GM12878 (cell line): Measurements from ENCODE around the gene RSPRY1. TPM values are rescaled to one million over a fixed set of nuclear protein-coding genes. Genes with fewer than 3 reads are reported as not detected.

Experiments used
- ATAC-seq: fragments of 200-7000 bp; cut with Tn5 transposase; 3 replicates; pipeline ENCODE4 v1.9.1; 2020; ENCODE audit warnings: mild to moderate bottlenecking, moderate library complexity
- BruUV-seq: library from RNA; stranded (reverse); fragments of 400-500 nt; replicated peaks from 2 replicates; lab custom pipeline; 2021; lab: Mats Ljungman, UMichigan
- CTCF ChIA-PET: fragments of 300-600 bp; sonication (Branson Sonifier 250); formaldehyde crosslinking; extraction: SDS; loops from one replicate; lab custom pipeline; 2021; ENCODE audit warnings: inconsistent platforms; lab: Yijun Ruan, JAX
- POLR2A ChIA-PET: fragments of 350-600 bp; formaldehyde crosslinking; extraction: SDS; loops from one replicate; lab custom pipeline; 2021; ENCODE audit warnings: inconsistent platforms; lab: Charles Lee
- RAD21 ChIA-PET: fragments of 300-600 bp; sonication (Branson Sonifier 250); formaldehyde crosslinking; loops from one replicate; lab custom pipeline; 2023; ENCODE audit warnings: antibody characterized with exemption; ENCODE audit not compliant: unreplicated experiment; lab: Charles Lee
- SMC1A ChIA-PET: fragments of 300-600 bp; sonication (Branson Sonifier 250); formaldehyde crosslinking; loops from one replicate; lab custom pipeline; 2023; ENCODE audit not compliant: unreplicated experiment, uncharacterized antibody; lab: Charles Lee
- DNase-seq: peaks from one replicate; pipeline ENCODE4 v3.0.0-alpha.2; 2011; ENCODE audit warnings: low read depth, low spot score
- FAIRE-seq: peaks from 3 replicates; lab custom pipeline; 2011; peaks lifted over from hg19 to GRCh38; lab: Jason Lieb, UNC
- H2AFZ ChIP-seq: 2 replicates; pipeline ENCODE4 v1.6.0; 2011; ENCODE audit warnings: low read depth, low read length, control low read depth; ENCODE audit not compliant: control insufficient read depth
- H3K27ac ChIP-seq: 2 replicates; pipeline ENCODE4 v1.5.1; 2011; ENCODE audit warnings: control low read depth; ENCODE audit not compliant: control insufficient read depth, insufficient read depth
- H3K27me3 ChIP-seq, 2 experiments: replicated peaks in 1 of 2; 2 replicates each; pipeline versions ENCODE4 v1.6.0 to v1.6.1; 2011; ENCODE audit warnings: low read length in 1 of 2; ENCODE audit not compliant: control insufficient read depth in 2 of 2, insufficient read depth in 2 of 2
- H3K36me3 ChIP-seq, 2 experiments: 2 replicates each; pipeline ENCODE4 v1.5.1; 2011; ENCODE audit warnings: low read length in 1 of 2; ENCODE audit not compliant: control insufficient read depth in 2 of 2, insufficient read depth in 2 of 2
- H3K4me1 ChIP-seq: 2 replicates; pipeline ENCODE4 v1.6.1; 2011; ENCODE audit warnings: mild to moderate bottlenecking, low read length, moderate library complexity, mixed read lengths; ENCODE audit not compliant: control insufficient read depth, insufficient read depth
- H3K4me2 ChIP-seq: 2 replicates; pipeline ENCODE4 v1.6.0; 2011; ENCODE audit warnings: control low read depth; ENCODE audit not compliant: control insufficient read depth, insufficient read depth
- H3K4me3 ChIP-seq: fragments of 200-600 bp; sonication (generic); 2 replicates; pipeline ENCODE4 v1.5.1; 2016
- H3K79me2 ChIP-seq: 2 replicates; pipeline ENCODE4 v1.6.0; 2011; ENCODE audit warnings: low read length; ENCODE audit not compliant: control insufficient read depth, insufficient read depth
- H3K9ac ChIP-seq: 2 replicates; pipeline ENCODE4 v1.8.0; 2011; ENCODE audit warnings: low read length, control low read depth, mixed read lengths; ENCODE audit not compliant: control insufficient read depth, insufficient read depth
- H3K9me3 ChIP-seq: replicated peaks from 3 replicates; pipeline ENCODE4 v1.5.1; 2011; ENCODE audit warnings: mild to moderate bottlenecking, low read length; ENCODE audit not compliant: control insufficient read depth, insufficient read depth
- H4K20me1 ChIP-seq: 2 replicates; pipeline ENCODE4 v1.6.0; 2011; ENCODE audit not compliant: control insufficient read depth, insufficient read depth
- EED ChIP-seq: sonication (generic); IDR thresholded peaks from 2 replicates; pipeline ENCODE4 v1.6.1; 2016; ENCODE audit warnings: antibody characterized with exemption, low read depth
- IKZF1 ChIP-seq: fragments of 450-650 bp; conservative IDR thresholded peaks from 2 replicates; pipeline ENCODE4 v1.6.1; 2017; ENCODE audit warnings: antibody characterized with exemption, mild to moderate bottlenecking
- IKZF2 ChIP-seq, 2 experiments: fragments of 450-650 bp; IDR thresholded peaks; 2 replicates each; pipeline ENCODE4 v1.6.1; 2017; ENCODE audit warnings: mild to moderate bottlenecking in 2 of 2, moderate library complexity in 2 of 2
- LARP7 ChIP-seq: fragments of 450-650 bp; IDR thresholded peaks from 2 replicates; pipeline ENCODE4 v1.6.1; 2017; ENCODE audit warnings: mild to moderate bottlenecking
- MEF2A ChIP-seq: IDR thresholded peaks from 2 replicates; pipeline ENCODE4 v1.6.1; 2011; ENCODE audit warnings: low read depth, mild to moderate bottlenecking, low read length, moderate library complexity; ENCODE audit not compliant: insufficient read depth
- PKNOX1 ChIP-seq: fragments of 450-650 bp; IDR thresholded peaks from 2 replicates; pipeline ENCODE4 v1.6.1; 2016; ENCODE audit warnings: mild to moderate bottlenecking
- POU2F2 ChIP-seq: IDR thresholded peaks from 3 replicates; pipeline ENCODE4 v1.6.1; 2011; ENCODE audit warnings: low read depth, mild to moderate bottlenecking, low read length, borderline replicate concordance
- RAD21 ChIP-seq: IDR thresholded peaks from 2 replicates; pipeline ENCODE4 v1.6.1; 2011; ENCODE audit warnings: mild to moderate bottlenecking, low read depth, low read length, moderate library complexity; ENCODE audit not compliant: insufficient read depth
- RAD51 ChIP-seq: fragments of 450-650 bp; IDR thresholded peaks from 2 replicates; pipeline ENCODE4 v1.6.1; 2016; ENCODE audit warnings: moderate library complexity, mild to moderate bottlenecking, inconsistent platforms
- RUNX3 ChIP-seq: IDR thresholded peaks from 2 replicates; pipeline ENCODE4 v1.6.1; 2012; ENCODE audit warnings: low read length, inconsistent platforms
- SIX5 ChIP-seq: IDR thresholded peaks from 2 replicates; pipeline ENCODE4 v1.6.1; 2011; ENCODE audit warnings: mild to moderate bottlenecking, low read depth, low read length, moderate library complexity; ENCODE audit not compliant: severe bottlenecking
- SMARCA5 ChIP-seq: fragments of 450-650 bp; IDR thresholded peaks from 2 replicates; pipeline ENCODE4 v1.6.1; 2017; ENCODE audit warnings: mild to moderate bottlenecking
- STAT3 ChIP-seq: IDR thresholded peaks from 2 replicates; pipeline ENCODE4 v1.6.1; 2011; ENCODE audit warnings: low read depth, low read length, improper control_type of control experiment
- WGBS: methylation state at CpG from one replicate; pipeline ENCODE4 v1.1.6; 2016; ENCODE audit warnings: low lambda C conversion rate; ENCODE audit not compliant: insufficient replicate concordance, insufficient coverage; ENCODE audit errors: missing lambda C conversion rate; 5-methylcytosine and 5-hydroxymethylcytosine counted together
- in situ Hi-C: fragments of 300-500 bp; cut with MboI; formaldehyde crosslinking; loops from 9 replicates; pipeline ENCODE4 v1.14.3; 2018; ENCODE audit warnings: mixed read lengths
- intact Hi-C: fragments of 100-400 bp; cut with micrococcal nuclease; formaldehyde crosslinking; loops from one replicate; pipeline ENCODE4 v1.14.2; 2022; ENCODE audit not compliant: unreplicated experiment
- polyA plus RNA-seq, 11 experiments: library from polyadenylated mRNA; depleted of rRNA in 4 of 11; unstranded in 6 of 11; stranded (reverse) in 5 of 11; fragments of >200 nt; fragmentation: Nextera tagmentation in 4 of 11; fragmentation: Illumina TruSeq in 1 of 11; extraction: Ambion mirVana in 4 of 11; extraction: Trizol in 1 of 11; gene quantifications; 1 replicate in 1 of 11; 2 replicates in 10 of 11; pipeline versions ENCODE4 v1.2.1 to v1.2.3, GENCODE V29; 2011 to 2016; ENCODE audit warnings: inconsistent platforms in 2 of 11, missing spikeins in 2 of 11, low read depth in 1 of 11
- total RNA-seq, 4 experiments: library from RNA; depleted of rRNA in 3 of 4; stranded (reverse); fragments of >200 nt in 3 of 4; fragmentation: Illumina TruSeq in 1 of 4; extraction: Trizol in 1 of 4; gene quantifications; 2 replicates each; pipeline versions ENCODE4 v1.2.1 to v1.2.3, GENCODE V29; 2013 to 2021
- TF ChIP-seq, protein P1 (sequence below): fragments of 450-650 bp; IDR thresholded peaks from 2 replicates; pipeline ENCODE4 v1.6.1; 2017; ENCODE audit warnings: antibody characterized with exemption, mild to moderate bottlenecking, moderate library complexity
- TF ChIP-seq, protein P2 (sequence below): IDR thresholded peaks from 2 replicates; pipeline ENCODE4 v1.6.1; 2011; ENCODE audit warnings: low read depth, low read length, improper control_type of control experiment, borderline replicate concordance

Gene RSPRY1
- total and polyA plus RNA-seq, 10 of the 15 experiments (the other 5 are each of a cell fraction or from before 2014, with no cell fraction given): 18.5 to 57.0 (median 41.2) TPM

DNA sequence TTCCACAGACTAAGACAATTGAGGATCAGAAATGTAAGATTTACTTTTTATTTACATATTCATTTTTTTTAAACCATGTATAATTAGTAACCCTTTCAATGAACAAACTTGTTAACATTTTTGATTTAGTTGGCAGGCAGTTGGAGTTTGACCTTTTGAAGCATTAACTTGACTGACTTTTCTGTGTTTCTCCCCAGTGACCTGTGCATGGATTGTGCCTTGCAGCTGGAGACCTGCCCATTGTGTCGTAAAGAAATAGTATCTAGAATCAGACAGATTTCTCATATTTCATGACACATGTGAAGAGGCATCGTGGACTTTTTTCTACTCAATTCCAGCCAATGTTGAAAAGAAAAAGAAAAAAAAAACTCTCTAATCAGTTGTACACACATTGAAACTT lies 52.6 kb downstream of the RSPRY1 start (continued):
- TF ChIP-seq PKNOX1 (no peak), SMARCA5 (no peak), STAT3 (no peak)

GRCh38 chr16:57239107-57239506 lies 53.0 kb downstream of the RSPRY1 start:
- Histone ChIP-seq H3K27ac (peak overlapping the region; percentile 54; the same call in 1 of the 2 replicates), H3K9ac (no peak overlapping the region), H3K4me2 (no peak overlapping the region), H3K27me3 (no peaks in the 10 kb centered on the region), H2AFZ (no peak overlapping the region), H3K4me3 (no peak overlapping the region), H4K20me1 (no peaks in the 10 kb centered on the region), H3K36me3 (peaks cover 0 to 26% of the 10 kb centered on the region in 2 experiments; a peak in 2 of 4 replicates), H3K9me3 (no peaks in the 10 kb centered on the region), H3K4me1 (peaks cover 23% of the 10 kb centered on the region), H3K79me2 (no peaks in the 10 kb centered on the region)
- RAD21 ChIA-PET: interaction anchor here (0.8 kb wide), 1 partner anchor 52 kb away, joined by 3 read pairs; no protein-coding TSS in a partner anchor
- FAIRE-seq: no peak
- 12% methylated on average over 2 of the region's 2 CpGs for WGBS
- SMC1A ChIA-PET: interaction anchor here (0.8 to 1.2 kb wide), 2 partner anchors 14 to 52 kb away, joined by 3 to 4 read pairs; no protein-coding TSS in a partner anchor
- CTCF ChIA-PET: interaction anchor here (1.1 to 1.4 kb wide), 2 partner anchors 9 to 39 kb away, joined by 3 to 6 read pairs; no protein-coding TSS in a partner anchor
- in situ Hi-C loops (no loop called here), intact Hi-C loops (no loop called here)
- no peak for DNase-seq
- POLR2A ChIA-PET: no interaction called here
- BruUV-seq: TSS peak; percentile 36
- peak; percentile 70 for ATAC-seq
- TF ChIP-seq RAD21: no peak
- TF ChIP-seq LARP7: no peak
- peak; percentile 39; the same call in 1 of the 2 replicates for TF ChIP-seq RUNX3
- TF ChIP-seq POU2F2: no peak
- peak; percentile 59 for TF ChIP-seq IKZF1
- peak; percentile 56 for TF ChIP-seq EED
- TF ChIP-seq MEF2A: no peak
- TF ChIP-seq IKZF2 (IDR thresholded peaks at IDR 0.05): peak; percentile 65 to 78
- TF ChIP-seq, protein P1, sequence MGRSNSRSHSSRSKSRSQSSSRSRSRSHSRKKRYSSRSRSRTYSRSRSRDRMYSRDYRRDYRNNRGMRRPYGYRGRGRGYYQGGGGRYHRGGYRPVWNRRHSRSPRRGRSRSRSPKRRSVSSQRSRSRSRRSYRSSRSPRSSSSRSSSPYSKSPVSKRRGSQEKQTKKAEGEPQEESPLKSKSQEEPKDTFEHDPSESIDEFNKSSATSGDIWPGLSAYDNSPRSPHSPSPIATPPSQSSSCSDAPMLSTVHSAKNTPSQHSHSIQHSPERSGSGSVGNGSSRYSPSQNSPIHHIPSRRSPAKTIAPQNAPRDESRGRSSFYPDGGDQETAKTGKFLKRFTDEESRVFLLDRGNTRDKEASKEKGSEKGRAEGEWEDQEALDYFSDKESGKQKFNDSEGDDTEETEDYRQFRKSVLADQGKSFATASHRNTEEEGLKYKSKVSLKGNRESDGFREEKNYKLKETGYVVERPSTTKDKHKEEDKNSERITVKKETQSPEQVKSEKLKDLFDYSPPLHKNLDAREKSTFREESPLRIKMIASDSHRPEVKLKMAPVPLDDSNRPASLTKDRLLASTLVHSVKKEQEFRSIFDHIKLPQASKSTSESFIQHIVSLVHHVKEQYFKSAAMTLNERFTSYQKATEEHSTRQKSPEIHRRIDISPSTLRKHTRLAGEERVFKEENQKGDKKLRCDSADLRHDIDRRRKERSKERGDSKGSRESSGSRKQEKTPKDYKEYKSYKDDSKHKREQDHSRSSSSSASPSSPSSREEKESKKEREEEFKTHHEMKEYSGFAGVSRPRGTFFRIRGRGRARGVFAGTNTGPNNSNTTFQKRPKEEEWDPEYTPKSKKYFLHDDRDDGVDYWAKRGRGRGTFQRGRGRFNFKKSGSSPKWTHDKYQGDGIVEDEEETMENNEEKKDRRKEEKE: no peak
- no peak for TF ChIP-seq SIX5
- no peak for TF ChIP-seq RAD51
- TF ChIP-seq, protein P2, sequence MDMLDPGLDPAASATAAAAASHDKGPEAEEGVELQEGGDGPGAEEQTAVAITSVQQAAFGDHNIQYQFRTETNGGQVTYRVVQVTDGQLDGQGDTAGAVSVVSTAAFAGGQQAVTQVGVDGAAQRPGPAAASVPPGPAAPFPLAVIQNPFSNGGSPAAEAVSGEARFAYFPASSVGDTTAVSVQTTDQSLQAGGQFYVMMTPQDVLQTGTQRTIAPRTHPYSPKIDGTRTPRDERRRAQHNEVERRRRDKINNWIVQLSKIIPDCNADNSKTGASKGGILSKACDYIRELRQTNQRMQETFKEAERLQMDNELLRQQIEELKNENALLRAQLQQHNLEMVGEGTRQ: no peak
- TF ChIP-seq PKNOX1: peak; percentile 35; the same call in 1 of the 2 replicates
